CD4-positive, alpha-beta T cell treated with Interferon gamma for 1 hour (primary cell): ENCODE results near the gene GAN.
A peak's percentile ranks its signal among the peaks of the same experiment; 100 is the strongest.

Source experiments
- DNase-seq: peaks from one replicate; pipeline ENCODE4 v3.0.0-alpha.2; 2020

GAN gene

DNA sequence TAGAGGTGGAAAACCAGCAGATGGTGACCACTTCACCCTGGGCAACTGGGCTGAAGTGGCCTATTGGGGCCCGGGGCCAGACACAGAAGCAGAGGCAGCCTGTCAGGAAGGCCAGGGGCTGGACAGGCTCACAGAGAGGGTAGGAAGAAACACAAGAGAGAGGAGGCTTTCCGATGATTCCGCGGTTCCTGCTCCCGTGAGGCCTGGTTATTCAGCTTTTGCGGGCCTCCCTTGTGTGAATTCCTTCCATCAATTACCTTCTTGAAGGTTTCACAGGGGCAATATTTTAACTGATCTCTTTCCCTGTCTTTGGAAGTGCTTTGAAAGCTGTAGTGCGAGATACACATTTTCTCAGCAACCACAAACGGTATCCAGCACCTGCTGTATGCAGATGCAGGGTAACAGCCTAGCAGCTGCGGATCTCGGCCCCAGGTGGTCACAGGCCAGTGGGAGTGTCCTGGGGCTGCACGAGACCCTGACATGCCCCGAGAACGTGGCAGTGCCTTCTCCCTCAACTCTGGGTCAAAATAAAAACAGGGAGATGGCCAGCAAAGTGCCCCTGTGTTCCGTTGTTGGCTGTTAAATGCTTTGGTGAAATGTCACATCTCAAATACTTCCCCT is 118.3 kb downstream of the GAN start:
- no peak for DNase-seq

DNA sequence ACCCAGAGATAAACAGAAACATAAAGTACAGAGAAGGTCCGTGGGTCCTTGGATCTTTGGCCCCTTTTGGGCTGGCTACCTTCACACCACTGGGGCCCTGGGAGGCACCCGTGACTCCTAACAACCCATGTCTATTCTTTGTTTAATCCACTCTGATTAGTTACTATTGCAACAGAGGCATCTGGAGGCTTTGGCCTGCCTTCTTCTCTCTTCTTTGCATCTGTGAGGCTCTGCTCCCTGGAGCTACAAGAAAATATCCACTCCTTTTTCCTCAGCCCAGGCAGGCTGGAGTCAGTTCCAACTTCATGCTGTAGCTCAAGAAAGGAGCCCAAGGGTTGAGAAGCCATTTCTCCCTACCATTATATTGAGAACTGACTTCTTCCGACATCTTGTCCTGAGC is 120.3 kb downstream of the GAN start:
- DNase-seq: no peak

DNA sequence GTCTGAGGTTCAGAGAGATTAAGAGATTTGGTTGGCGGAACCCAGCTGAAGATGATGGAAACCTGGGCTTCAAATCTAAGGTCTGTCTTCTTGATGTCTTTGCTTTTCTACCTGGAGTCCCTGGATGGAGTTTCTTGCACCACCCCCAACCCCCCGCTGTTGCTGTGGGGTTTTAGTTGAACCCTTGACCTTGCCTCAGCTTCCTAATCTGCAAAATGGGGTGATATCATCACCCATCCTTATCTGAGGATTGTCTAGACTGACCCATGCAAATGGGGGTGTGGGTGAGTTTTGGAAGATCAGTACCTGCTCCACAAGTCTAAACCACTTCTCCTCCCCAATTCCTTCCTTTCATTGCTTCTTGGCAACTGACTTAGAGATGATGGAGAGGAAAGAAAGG is 120.8 kb downstream of the GAN start:
- no peak for DNase-seq

DNA sequence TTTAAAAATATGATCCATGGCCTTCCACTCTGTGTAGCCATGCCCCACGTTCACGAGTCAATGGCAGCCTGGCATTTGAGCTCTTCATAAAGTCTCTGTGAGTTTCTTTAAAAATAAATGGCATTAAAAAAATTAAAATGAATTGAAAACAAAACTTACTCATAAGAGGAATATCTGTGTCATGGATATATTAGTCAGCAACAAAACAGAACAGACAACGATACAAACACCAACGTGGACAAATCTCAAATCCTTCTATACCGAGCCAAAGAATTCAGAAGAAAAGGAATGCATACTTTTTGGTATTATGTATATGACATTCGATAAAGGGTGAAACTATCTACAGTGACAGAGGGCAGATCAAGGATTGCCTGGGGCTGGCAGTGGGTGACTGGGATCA is 121.6 kb downstream of the GAN start:
- no peak for DNase-seq

DNA sequence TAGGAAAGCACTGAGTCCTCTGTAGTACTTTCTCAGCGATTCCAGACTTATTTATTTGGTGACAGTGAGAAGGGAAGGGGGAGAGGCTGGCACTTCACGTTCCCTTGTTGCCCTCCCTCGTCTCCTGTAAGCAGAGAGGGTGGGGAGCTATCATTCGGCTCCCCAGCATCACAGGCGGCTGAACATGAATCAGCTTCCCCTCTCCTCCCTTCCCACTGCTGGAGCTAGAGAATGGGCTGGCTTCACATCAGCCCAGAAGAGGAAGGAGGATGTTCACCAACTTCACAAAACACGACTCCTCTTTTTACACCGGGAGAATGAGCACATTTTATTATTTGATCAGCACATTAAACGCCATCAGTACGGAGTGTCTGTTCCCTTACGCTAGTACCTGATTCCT is 123.1 kb downstream of the GAN start:
- DNase-seq: peak; percentile 34
